Activated CD4-positive, alpha-beta T cell treated with anti-CD3 and anti-CD28 coated beads, Interleukin-2, amount 50 U/mL, for 48 hours (primary cell): ENCODE data around the gene RBM19.
"Not testable (repeated sequence)": the region's sequence is repeated elsewhere in the genome, so short reads cannot be mapped to it uniquely, and the experiment has no call there.

ENCODE experiments used
- DNase-seq, 2 experiments: peaks; one replicate each; pipeline ENCODE4 v3.0.0-alpha.2; 2020

The RBM19 gene, protein sequence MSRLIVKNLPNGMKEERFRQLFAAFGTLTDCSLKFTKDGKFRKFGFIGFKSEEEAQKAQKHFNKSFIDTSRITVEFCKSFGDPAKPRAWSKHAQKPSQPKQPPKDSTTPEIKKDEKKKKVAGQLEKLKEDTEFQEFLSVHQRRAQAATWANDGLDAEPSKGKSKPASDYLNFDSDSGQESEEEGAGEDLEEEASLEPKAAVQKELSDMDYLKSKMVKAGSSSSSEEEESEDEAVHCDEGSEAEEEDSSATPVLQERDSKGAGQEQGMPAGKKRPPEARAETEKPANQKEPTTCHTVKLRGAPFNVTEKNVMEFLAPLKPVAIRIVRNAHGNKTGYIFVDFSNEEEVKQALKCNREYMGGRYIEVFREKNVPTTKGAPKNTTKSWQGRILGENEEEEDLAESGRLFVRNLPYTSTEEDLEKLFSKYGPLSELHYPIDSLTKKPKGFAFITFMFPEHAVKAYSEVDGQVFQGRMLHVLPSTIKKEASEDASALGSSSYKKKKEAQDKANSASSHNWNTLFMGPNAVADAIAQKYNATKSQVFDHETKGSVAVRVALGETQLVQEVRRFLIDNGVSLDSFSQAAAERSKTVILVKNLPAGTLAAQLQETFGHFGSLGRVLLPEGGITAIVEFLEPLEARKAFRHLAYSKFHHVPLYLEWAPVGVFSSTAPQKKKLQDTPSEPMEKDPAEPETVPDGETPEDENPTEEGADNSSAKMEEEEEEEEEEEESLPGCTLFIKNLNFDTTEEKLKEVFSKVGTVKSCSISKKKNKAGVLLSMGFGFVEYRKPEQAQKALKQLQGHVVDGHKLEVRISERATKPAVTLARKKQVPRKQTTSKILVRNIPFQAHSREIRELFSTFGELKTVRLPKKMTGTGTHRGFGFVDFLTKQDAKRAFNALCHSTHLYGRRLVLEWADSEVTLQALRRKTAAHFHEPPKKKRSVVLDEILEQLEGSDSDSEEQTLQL

DNA sequence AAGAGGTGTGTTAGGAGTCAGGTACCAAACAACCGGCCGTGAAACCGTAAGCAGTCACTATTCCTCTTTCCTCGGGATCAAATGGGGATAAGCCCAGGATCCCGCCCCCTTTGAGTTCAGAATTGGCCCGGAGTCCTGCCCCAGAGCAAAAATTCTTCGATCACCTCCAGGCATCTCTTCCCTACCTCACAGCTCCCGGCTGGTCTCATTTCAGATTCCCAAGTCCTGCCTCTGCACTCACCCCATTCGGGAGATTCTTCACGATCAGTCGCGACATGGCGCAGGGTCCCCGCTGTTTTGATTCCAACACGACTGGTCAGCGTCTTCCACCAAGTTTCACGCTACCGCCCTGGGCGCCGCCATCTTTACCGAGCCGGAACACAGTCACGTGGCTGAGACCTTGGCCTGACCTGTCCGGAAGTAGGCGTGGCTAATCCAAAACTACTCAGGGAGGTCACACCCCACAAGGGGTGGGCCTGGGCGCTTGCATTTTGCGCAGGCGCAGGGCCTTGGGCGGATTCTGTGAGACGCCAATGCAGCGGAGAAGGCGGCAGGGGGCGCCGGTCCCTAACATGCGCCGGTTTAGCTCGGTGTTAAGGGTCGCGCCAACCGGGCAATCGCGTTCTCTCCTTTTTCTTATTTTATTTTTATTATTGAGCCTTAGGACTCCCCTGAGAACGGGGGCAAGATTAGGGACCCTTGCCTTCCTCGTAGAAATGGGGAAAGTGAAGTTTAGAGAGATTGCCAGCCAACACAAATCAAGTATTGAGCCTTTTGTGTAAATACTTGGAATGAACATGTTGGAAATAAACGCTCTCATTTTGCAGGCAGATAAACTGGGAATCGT, at the start of gene RBM19:
Gene RBM19, minus strand, starts transcription at position 375 of the 847 bp plus-strand sequence. Its CDS starts 98 bp downstream, at position 277.
- peak; percentile 95 to 96 for DNase-seq

DNA sequence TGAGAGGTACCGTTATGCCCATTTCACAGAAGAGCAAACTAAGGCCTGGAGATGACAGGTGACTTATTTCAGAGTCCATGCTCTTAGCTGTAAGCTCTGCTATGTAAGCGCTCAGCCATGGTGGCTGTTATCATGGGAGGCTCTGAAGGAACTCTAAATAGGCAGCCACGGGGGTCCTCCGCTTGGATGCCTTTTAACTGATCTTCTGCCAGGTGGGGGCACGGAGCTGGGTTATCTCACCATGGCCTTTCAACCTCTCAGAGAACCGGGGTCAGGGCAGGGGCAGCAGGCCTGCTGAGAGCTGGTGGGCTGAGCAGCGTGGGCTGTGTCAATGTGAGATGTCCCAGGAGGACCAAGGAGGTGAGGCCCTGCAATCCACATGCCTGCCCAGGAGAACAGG, 49.7 kb upstream of the RBM19 start:
- DNase-seq = no peak

DNA sequence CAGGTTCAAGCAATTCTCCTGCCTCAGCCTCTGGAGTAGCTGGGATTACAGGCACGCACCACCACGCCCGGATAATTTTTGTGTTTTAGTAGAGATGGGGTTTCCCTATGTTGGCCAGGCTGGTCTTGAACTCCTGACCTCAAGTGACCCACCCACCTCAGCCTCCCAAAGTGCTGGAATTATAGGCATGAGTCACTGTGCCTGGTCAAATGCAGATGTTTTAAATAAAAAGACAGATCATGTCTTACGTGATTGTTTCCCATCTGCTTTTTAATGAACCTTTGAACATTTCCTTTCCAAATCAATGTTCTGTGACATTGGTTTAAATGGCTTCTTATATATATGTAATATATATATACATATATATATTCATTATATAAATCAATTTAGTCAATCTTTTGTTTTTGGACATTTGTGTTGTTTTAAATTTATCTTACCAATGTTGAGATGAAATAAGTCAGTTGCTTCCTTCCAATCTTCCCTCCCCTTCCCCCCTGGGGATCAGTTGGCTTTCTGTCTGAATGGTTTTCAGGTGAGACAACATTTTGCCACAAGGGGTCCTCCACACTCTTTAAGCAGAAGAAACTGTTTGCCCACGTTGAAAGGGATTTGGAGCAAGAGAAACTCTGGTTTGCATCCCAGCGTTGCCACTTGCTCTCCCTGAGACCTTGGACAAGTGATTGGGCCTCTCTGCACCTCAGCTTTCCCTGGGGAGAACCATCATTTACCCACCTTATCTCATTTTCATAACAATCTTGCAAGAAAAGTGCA, 47.6 kb upstream of the RBM19 start:
- no peak for DNase-seq

DNA sequence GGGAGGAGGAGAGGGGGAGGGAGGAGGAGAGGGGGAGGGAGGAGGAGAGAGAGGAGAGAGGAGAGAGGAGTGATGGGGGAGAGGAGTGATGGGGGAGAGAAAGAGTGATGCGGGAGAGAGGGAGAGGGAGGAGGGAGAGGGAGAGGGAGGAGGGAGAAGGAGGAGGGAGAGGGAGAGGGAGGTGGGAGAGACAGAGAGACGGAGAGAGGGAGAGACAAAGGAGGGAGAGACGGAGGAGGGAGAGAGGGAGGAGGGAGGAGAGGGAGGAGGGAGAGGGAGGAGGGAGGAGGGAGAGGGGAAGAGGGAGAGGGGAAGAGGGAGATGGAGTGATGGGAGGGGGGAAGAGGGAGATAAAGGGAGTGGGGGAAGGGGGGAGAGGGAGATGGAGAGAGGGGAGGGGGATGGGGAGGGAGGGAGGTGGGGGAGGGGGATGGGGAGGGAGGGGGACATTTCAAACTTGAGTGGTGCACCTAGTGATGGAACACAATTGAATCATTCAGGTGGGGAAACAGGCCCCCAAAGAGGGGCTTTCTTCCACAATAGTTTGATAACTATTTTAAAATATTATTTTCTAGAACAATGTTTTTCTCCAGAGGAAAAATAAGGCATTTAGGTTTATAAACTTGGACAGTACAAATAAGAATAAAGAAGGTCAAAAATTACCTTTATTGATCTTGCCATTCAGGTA, 46.8 kb upstream of the RBM19 start:
- no peak for DNase-seq

DNA sequence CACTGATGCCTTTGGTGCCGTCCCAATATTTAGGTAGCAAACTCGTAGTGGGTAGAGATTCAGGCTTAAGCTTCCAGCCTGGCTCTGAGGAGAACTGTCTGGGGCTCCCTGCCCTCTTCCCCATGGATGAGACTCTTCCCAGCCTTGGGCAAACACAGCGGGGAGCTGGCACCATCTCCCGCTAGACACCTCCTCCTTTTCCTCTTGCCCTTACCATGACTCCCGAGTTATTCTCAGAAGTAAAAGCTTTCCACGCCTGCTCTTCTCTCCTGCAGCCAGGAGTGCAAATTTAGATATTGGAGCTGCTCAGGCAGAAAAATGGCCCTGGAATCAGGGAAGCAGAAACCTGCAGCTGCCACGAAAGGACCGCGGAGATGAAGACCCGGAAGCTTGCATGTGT, 45.6 kb upstream of the RBM19 start:
- no peak for DNase-seq

DNA sequence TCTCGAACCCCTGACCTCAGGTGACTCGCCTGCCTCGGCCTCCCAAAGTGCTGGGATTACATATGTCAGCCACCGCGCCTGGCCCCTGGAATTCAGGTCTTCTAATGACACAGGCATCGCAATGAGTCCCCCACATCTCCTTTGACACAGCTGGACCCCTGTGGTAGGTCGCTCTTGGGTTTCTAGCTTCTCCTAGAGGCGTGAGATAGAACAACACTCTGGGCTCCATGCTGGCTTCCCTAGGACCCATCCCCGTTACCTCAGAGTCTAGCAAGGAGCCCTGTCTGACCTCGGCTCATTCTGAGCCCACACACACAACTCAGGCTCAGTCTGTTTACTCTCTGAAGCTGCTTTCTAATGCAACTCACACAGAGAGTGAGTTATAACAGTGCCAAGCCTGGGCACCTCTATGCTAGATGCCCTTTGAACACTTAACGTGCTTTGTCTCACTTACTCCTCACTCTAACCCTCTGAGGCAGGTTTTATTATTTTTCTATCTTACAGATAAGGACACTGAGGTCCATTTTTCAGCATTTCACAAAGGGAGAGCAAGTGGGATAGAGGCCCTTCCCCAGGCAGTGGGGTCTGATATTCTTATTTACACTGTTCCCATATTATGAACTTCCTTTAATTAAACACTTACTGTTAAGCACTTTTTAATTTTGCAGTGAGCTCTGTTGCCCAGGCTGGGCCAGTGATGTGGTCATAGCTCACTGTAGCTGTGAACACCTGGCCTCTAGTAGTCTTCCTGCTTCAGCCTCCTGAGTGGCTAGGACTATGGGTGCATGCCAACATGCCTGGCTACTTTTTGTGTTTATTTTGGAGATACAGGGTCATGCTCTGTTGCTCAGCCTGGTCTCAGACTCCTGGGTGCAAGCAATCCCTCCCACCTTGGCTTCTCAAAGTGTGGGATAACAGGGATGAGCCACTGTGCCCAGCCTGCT, 40.6 kb upstream of the RBM19 start:
- no peak for DNase-seq

DNA sequence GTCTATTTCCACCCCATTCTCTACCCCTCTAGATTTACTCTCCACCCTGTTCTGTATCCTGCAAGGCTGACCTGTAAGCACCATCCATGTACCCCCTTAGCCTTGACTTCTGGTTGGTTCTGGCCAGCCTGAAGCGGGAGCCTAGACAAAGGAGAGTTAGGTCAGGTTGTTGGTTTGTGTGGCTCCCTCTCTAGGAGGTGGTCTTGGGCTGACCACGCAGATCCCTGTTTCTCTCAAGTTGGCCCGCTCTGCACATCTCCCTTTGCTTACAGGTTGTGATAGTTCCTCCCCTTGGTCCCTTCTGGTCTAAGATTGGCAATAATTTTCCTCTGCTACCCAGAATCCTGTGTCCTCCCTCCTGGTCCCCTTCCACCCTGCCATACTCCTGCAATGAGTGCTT, 38.3 kb upstream of the RBM19 start:
- no peak for DNase-seq

DNA sequence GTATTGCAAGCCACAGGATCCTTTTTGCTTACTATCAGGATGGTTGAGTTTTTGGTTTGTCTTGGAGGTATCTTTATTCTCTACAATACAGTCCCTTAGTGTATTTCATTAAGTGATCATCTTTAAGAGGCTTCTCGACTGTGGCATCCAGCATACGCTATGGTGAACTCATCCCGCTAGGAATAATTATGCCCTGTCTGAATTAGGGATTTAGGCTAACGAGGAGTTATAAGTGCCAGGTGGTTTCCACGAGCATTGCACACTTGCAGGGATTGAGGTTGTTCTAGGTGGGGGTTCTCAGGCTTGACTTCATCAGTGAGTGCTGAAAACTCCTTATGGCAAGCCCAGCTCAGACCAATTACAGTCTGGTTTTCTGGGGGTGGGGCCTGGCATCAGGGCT, 37.2 kb upstream of the RBM19 start:
- no peak for DNase-seq

DNA sequence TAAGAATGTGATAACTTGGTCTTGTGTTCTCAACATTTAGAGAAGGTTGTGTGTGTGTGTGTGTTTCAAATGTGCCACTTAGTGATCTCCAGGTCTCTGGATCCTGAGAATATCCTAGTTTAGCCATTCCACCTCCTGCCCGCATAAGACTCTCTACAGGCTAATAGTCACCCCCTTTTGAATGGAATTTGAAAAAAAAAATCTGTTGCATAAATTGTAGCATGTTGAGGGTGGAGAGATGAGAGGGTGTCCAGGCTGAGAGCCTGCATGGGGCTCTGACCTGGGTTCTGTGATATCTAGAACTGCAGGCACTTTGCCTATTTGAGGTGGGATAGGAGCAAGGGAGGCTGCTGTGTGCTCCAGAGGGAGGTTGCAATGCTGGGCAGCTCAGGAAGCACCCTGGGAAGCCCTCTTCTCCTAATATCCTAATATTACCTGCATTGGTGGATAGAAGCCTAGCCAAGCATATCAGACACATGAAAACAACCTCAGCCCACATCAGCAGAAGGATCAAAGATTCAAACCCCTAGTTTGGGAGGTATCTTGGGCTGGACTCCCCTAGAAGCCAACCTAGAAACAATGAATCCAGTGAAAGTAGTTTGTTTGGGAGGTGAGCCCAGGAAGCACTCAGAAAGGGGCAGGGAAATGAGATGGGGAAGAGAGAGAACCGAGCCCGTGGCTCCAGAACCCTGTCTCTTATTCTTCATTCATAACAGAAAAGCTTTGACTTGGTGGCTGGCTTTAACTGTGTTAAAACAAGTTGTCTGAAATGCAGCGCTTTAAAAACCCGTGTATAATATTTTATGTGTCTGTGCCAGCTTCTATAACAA, 35.6 kb upstream of the RBM19 start:
- no peak for DNase-seq

DNA sequence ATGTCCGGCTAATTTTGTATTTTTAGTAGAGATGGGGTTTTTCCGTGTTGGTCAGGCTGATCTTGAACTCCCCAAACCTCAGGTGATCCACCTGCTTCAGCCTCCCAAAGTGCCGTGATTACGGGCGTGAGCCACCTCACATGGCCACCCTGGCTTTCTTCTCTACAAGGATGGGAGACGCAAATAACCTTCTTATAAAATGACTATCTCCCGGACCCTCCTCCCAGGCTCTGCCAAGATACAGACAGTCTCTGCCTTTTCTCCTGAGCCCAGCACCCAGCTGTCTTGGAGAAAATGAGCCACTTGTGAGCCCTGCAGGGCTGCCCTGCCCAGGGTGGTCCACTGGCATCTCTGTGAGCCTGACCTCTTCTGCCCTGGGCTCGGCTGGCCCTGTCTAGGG, 34.7 kb upstream of the RBM19 start:
- no peak for DNase-seq

DNA sequence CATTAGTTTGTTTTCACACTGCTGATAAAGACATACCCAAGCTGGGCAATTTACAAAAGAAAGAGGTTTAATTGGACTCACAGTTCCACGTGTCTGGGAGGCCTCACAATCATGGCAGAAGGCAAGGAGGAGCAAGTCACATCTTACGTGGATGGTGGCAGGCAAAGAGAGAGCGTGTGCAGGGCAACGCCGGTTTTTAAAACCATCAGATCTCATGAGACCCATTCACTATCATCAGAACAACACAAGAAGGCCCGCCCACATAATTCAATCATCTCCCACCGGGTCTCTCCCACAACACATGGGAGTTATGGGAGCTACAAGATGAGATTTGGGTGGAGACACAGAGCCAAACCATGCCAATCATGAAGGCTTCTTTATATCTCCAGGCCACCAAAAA, 34.1 kb upstream of the RBM19 start:
- not testable (repeated sequence) for DNase-seq

DNA sequence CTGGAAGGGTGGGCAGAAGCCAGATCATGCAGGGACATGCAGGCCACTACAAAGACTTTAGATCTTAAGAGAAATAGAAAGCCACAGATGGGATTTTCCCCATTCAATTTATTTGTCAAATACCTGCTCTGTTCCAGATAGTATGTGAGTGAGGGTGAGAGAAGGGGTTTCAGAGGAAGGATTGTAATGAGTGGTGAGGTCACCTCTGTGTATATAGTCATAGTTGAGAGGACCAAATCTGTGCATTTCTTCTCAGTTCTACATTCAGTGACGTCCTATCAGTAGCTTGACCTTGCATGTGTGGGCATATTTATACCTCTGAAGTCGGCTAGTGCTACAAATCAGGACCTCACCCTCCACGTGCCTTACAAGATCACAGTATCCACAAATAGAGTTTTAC, 31.2 kb upstream of the RBM19 start:
- no peak for DNase-seq

DNA sequence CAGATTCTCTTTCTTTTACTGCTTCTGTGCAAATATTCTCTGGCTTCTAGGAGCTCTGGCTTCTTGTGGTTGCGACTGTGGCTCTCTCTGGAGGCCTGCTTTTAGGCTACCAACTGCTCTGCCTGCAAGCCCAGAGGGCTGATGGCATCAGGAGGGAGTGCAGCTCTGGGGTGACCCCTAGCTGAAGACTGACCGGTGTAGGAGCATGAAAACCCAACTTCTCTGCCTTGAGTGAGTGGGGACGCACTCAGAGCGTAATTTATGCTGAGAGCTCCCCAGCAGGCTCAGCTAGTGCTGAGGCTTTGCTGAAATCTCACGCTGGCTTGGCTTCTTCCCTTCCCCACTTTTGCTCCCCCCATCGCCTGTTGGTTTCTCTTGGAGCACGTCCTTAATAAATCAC, 29.9 kb upstream of the RBM19 start:
- DNase-seq = no peak

DNA sequence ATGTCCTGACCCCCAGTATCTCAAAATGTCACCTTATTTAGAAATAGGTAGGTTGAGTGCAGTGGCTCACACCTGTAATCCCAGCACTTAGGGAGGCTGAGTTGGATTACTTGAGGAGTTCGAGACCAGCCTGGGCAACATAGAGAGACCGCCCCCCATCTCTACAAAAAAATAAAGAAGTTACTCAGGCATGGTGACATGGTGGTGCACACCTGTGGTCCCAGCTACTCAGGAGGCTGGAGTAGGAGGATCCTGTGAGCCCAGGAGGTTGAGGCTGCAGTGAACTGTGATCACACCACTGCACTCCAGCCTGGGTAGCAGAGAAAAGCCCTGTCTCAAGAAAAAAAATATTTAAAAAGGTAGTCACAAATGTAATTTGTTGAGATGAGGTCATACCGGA, 27.9 kb upstream of the RBM19 start:
- DNase-seq = no peak

DNA sequence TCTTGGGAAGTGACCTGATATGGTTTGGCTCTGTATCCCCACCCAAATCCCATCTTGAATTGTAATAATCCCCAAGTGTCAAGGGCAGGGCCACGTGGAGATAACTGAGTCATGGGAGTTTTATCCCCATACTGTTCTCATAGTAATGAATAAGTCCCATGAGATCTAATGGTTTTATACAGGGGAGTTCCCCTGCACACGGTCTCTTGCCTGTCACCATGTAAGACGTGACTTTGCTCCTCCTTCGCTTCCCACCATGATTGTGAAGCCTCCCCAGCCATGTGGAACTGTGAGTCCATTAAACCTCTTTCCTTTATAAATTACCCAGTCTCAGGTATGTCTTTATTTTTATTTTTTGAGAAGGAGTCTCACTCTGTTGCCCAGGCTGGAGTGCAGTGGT, 26.6 kb upstream of the RBM19 start:
- not testable (repeated sequence) for DNase-seq

DNA sequence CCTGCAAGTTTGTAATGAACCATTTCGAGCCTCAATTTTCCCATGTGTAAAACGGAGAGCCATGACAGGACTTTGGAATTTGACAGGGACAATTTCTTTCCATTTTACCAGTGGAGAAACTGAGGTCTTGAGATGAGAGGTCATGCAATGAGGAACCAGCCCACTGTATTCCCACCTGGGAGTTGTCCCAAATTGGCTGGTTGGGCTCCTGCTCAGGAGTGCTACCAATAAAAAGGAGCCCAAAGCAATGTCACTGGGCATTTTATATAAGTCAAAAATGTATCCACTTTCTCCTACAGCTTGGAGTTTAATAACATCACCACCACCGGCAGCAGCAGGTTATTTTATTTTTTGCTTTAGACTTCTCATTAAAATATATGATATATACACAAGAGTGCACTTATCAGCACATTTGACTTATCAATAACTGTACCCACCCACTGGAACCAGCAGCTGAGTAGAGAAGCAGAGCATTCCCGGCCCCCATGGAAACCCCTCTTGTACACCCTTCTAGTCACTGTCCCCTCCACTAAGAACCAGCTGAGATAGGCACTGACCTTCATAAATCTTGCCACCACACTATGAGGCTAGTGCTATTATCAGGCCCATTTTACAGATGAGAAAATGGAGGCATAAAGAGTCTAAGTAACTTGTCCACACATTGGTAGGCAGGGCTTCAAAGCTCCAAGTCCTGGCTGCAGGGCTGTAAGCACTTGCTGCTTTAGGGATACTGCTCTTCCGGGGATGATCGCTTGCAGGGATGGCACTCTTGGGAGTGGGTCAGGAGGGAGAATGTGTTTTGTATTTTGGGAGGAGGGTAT, 25.3 kb upstream of the RBM19 start:
- no peak for DNase-seq

DNA sequence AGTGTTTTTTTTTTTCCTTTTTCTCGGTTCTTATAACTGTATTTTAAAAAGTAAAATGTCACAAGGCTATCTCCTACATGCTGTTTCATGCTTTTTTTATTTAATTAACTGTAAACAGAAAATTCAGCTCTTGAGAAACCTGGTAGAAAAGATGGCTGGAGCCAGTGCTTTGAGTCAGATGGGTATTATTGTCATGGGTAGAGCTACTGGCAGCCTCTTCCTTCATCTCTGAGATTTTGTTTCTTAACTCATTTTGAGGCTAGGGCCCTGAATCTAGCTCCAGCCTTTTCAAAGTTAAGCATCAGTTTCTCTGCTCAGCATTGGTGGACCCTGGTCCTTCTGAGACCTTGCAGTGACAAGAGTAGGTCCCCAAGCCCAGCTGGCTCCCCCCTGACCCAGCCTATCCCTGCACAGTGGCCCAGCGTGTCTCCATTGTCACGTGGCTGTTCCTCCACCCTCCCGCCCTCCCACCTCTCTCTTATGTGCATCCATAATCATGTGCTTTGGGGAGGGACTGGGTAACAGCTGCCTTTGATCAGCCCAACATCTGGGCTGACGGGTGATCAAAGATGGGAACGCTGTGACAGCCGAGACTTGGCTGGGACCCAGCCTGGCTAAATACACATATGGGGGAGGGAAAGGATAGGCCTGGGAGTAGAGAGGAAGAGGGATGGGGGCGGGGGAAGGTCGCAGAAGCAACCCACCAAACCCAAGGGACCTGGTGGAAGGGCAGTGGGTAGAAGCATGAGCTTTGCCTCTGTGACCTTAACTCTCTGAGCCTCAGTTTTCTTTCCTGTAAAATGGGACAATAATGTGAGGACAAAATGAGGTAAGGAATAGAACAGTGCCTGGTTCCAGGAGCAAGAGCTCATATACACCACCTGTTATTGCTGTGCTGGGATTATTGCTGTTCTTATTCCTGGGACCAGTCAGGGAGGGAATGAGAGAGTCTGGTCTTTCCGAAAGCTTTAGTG, 24.4 kb upstream of the RBM19 start:
- DNase-seq = no peak
